Activated CD8-positive, alpha-beta memory T cell treated with anti-CD3 and anti-CD28 coated beads for 36 hours (primary cell): ENCODE measurements around the gene ANO8. TPM values are rescaled to one million over a fixed set of nuclear protein-coding genes. Genes with fewer than 3 reads are reported as not detected.

Experiments
- CTCF ChIA-PET: fragments of 350-600 bp; sonication (Branson Sonifier 250); formaldehyde crosslinking; loops from one replicate; lab custom pipeline; 2021; ENCODE audit warnings: antibody characterized with exemption; lab: Charles Lee
- POLR2A ChIA-PET: fragments of 350-600 bp; sonication (Branson Sonifier 250); formaldehyde crosslinking; loops from one replicate; lab custom pipeline; 2021; ENCODE audit warnings: antibody characterized with exemption; lab: Charles Lee
- total RNA-seq, 2 experiments: library from RNA; stranded (reverse); gene quantifications; one replicate each; pipeline ENCODE4 v1.2.3, GENCODE V29; 2021

The ANO8 gene
- total RNA-seq, 2 experiments from 2014 or later = 3.2 TPM

- POLR2A ChIA-PET = interaction anchor here (0.5 to 1.1 kb wide), 4 partner anchors 8 to 66 kb away, joined by 3 to 5 read pairs (median 3); partner anchors contain the start of gene BABAM1
- CTCF ChIA-PET = interaction anchor here (0.5 to 1.1 kb wide), 6 partner anchors 11 to 73 kb away, joined by 3 to 5 read pairs (median 4); partner anchors contain the start of gene DDA1
Observed at GRCh38 chr19:17332677-17333581, 1.7 kb downstream of the ANO8 start.

DNA sequence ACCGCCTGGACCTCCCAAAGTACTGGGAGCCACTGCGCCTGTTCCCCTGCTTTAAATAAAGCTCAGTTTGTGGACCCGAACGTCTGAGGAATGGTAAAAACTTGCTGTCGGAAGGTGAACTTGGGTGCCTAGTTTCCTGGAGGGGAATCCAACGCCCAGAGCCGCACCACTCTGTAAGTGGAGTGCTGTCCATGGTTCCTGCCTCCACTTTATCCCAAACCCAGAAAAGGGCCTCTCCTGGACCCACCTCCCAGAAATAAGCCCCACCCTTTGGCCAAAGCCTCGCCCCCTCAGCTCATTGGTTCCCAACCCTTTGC, 2.3 kb downstream of the ANO8 start:
- POLR2A ChIA-PET = no interaction called here
- CTCF ChIA-PET = interaction anchor here (0.5 to 0.9 kb wide), 3 partner anchors 11 to 49 kb away, joined by 3 to 5 read pairs (median 3); no protein-coding TSS in a partner anchor

DNA sequence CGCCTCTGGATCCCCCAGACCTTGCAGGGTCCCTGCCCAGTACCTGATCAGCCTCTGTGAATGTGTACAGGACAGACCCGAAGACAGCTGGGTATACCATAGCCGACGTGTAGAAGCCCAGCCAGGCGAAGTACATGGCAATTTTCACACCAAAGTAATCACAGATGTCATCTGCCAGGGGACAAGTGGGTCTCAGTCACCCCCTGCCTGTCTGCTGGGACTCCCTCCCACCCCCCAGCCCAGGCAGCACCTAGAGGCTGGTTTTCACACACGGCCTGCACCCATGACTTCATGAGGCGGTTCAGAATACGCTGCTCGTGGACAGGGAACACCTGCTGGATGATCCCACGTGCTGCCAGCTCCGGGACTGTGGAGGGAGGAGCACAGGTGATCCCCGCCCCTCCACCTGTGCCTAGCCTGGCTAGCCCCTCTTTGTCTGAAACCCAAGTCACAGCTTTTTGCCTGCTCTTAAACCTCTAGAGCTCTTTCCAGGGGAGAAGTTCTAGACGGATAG, 3.6 kb downstream of the ANO8 start:
- ChIA-PET CTCF (no interaction called here), POLR2A (interaction anchor here (1.0 kb wide), 1 partner anchor 12 kb away, joined by 5 read pairs; no protein-coding TSS in a partner anchor)

GRCh38 chr19:17330262-17331044, 4.2 kb downstream of the ANO8 start:
- CTCF ChIA-PET = no interaction called here
- POLR2A ChIA-PET = interaction anchor here (1.0 kb wide), 1 partner anchor 12 kb away, joined by 5 read pairs; no protein-coding TSS in a partner anchor

DNA sequence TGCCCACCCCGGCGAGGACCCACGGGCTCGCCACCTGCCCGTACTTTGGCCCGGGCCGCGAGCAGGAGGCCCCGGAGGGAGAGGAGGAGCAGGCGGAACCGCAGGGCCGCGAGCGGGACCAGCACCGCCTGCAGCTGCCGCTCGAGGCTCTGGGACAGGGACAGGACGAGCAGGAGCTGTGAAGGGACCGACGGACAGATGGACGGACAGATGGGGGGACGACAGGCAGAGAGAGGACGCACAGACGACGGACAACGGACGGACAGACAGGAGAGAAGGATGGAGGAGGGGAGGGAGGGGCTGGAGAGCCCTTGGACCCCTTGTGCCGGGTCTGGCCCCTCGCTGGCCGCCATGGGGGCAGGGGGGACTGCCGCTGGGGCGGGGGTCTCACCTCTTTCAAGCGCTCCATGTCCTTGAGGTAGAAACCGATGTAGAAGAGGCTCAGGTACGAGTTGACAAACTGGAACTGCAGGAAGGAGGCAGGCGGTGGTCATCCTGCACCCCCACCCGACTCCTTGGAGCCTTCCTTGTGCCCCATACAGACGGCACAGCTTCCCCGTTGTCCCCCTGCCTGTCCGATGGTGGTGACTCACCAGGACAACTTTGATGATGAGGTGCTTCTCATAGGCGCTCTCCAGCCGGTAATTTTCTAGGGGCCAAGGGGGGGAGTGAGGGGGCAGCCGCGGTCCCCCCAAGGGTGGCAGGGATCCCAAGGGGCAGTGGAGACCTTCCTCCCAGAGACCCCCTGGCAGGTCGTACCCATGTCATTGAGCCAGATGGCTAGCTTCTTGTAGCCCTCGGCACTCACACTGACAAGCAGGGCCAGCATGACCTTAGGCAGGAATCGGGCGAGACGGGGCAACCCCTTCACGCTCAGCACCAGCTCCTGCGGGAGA, 5.0 kb downstream of the ANO8 start:
- POLR2A ChIA-PET = no interaction called here

DNA sequence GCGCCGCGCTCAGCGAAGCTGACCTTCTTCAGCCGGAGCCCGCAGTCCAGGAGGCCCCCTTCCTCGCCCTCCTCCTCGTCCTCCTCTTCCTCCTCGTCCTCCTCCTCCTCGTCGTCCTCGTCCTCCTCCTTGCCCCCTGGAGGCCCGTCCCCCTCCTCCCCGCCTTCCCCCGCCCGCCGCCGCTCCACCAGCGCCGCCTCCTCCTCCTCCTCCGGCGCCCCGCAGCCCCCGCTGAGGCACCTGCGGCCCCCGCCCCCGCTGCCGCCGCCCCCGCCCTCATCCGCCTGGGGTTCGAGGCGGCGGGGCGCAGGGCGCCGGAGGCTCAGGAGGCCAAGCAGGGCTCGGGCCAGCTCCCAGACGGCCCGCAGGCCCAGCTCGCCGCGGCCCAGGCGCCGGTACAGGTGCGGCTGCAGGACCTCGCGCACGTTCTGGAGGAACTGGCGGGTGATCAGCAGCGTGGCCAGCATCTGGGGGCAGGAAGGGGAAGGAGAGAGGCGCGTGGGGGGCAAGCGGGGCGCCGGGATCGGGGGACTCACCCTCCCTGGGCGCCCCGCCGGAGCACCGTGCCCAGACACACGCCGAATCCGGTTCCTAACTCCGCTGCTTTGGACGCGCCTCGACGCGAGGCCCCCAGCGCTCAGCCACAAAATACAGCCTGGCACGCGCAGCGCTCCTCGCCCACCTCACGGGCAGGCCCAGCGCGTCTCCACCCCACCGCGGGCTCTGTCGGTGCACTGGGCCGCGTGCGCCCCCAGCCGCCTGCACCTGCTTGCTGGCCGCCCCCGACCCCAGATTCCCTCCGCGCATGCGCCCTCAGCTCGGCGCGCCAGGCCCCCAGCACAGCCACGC, 5.9 kb downstream of the ANO8 start:
- POLR2A ChIA-PET = interaction anchor here (1.0 to 1.3 kb wide), 2 partner anchors 16 to 19 kb away, joined by 3 read pairs; partner anchors contain the start of gene DDA1
- CTCF ChIA-PET = interaction anchor here (0.9 kb wide), 1 partner anchor 57 kb away, joined by 3 read pairs; no protein-coding TSS in a partner anchor

More for the DNA sequence above, 5.0 kb downstream of the ANO8 start:
- CTCF ChIA-PET = interaction anchor here (0.9 kb wide), 1 partner anchor 56 kb away, joined by 3 read pairs; no protein-coding TSS in a partner anchor

GRCh38 chr19:17327654-17328516, 6.8 kb downstream of the ANO8 start:
- POLR2A ChIA-PET = interaction anchor here (0.6 to 1.3 kb wide), 3 partner anchors 10 to 19 kb away, joined by 3 to 4 read pairs (median 3); partner anchors contain the start of gene DDA1
- CTCF ChIA-PET = no interaction called here

GRCh38 chr19:17327068-17327653, 7.5 kb downstream of the ANO8 start:
- CTCF ChIA-PET = interaction anchor here (1.0 kb wide), 1 partner anchor 8 kb away, joined by 3 read pairs; no protein-coding TSS in a partner anchor
- POLR2A ChIA-PET = interaction anchor here (0.6 kb wide), 1 partner anchor 9 kb away, joined by 4 read pairs; no protein-coding TSS in a partner anchor

GRCh38 chr19:17326595-17326966, 8.1 kb downstream of the ANO8 start:
- ChIA-PET CTCF (interaction anchor here (1.0 kb wide), 1 partner anchor 9 kb away, joined by 3 read pairs; no protein-coding TSS in a partner anchor), POLR2A (no interaction called here)

- ChIA-PET CTCF (interaction anchor here (1.0 kb wide), 1 partner anchor 10 kb away, joined by 3 read pairs; no protein-coding TSS in a partner anchor), POLR2A (no interaction called here)
Observed at GRCh38 chr19:17325881-17326594, 8.6 kb downstream of the ANO8 start.

GRCh38 chr19:17325133-17325532, 9.5 kb downstream of the ANO8 start:
- POLR2A ChIA-PET = interaction anchor here (0.6 kb wide), 1 partner anchor 8 kb away, joined by 3 read pairs; no protein-coding TSS in a partner anchor
- CTCF ChIA-PET = interaction anchor here (1.1 kb wide), 1 partner anchor 16 kb away, joined by 3 read pairs; the partner anchor contains the start of gene DDA1

- ChIA-PET POLR2A (interaction anchor here (0.5 to 0.6 kb wide), 2 partner anchors 8 to 42 kb away, joined by 3 to 6 read pairs; no protein-coding TSS in a partner anchor), CTCF (interaction anchor here (0.6 to 1.1 kb wide), 2 partner anchors 15 to 32 kb away, joined by 3 read pairs; partner anchors contain the start of gene DDA1)
Observed at GRCh38 chr19:17324357-17325114, 10.1 kb downstream of the ANO8 start.

- CTCF ChIA-PET = interaction anchor here (0.6 kb wide), 2 partner anchors 31 to 617 kb away, joined by 3 read pairs; no protein-coding TSS in a partner anchor
- POLR2A ChIA-PET = no interaction called here
Observed at GRCh38 chr19:17323964-17324332, 10.7 kb downstream of the ANO8 start.

GRCh38 chr19:17323300-17323963, 11.2 kb downstream of the ANO8 start:
- POLR2A ChIA-PET = no interaction called here
- CTCF ChIA-PET = interaction anchor here (0.6 kb wide), 1 partner anchor 618 kb away, joined by 3 read pairs; no protein-coding TSS in a partner anchor
